ENCODE results near the gene RAB24.
"Not testable (repeated sequence)": the region's sequence is repeated elsewhere in the genome, so short reads cannot be mapped to it uniquely, and the experiment has no call there.

Gene RAB24

DNA sequence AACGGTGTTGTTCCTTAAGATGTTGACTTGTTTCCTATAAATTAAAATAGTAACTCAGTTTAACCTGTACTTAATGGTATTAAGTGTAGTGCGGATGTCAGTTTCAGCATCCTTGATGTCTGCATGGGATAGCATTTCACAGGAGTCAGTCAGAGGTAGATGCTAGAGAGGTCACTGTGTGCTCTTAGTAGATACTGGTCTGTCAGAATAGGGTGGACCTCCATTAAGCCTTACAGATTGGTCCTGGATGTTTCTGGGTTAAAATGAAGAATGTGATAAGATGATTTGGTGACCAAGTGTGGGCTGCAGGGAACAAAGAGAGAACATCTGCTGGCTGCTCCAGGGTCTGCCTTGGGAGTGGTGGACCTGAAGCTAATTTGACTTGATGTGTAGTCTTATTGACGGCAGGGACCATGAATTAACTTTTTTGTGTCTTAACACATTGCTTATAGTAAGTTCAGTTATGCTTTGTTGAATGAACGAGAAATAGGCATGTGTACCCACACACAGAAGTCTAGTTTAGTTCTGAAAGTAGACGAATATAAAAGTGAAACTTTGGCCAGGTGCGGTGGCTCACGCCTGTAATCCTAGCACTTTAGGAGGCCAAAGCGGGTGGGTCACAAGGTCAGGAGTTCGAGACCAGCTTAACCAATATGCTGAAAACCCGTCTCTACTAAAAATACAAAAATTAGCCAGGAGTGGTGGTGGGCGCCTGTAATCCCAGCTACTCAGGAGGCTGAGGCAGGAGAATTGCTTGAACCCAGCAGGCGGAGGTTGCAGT lies 12.5 kb downstream of the RAB24 start:
- DNase-seq, result no peak

DNA sequence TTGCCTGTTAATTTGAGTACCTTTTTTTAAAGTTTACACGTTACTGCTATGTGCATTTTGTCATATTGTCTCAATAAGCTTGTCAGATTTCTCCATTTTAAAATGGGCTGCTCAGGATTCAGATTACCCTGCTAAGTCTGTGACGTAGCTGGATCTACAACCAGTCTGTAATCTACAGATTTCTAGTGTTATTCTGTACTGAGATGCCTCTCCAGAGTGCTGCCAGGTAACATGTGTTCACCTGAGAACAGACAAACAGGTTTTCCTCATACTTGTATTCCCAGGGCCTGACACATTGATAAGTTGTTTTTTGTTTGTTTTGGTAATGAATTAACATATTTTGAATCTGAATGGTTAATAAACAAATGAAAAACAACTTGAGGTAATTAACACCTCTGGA lies 15.3 kb downstream of the RAB24 start:
- no peak for DNase-seq

DNA sequence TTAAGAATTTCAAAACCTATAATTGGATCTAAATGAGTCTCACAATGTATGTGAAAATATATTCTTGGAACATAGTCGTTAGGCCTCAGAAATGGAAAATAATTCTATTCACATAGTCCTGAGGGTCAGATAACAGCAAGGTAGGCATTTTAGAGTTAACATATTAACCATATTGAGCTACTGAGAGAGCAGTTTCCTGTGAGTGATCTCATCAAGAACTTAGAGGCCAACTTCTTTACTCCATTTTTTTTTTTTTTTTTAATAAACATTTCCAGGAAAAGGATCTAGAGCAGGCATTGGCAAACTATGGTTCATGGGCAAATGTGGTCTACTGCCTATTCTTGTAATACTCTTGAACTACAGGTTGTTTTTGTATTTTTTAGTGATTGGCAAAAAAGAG lies 26.6 kb downstream of the RAB24 start:
- no peak for DNase-seq

GRCh38 chr5:177275883-177276282 lies 27.6 kb downstream of the RAB24 start:
- DNase-seq, result no peak

- no peak for DNase-seq
Observed at GRCh38 chr5:177271113-177271512, 32.4 kb downstream of the RAB24 start.

- no peak for DNase-seq
Observed at GRCh38 chr5:177270653-177271052, 32.9 kb downstream of the RAB24 start.

DNA sequence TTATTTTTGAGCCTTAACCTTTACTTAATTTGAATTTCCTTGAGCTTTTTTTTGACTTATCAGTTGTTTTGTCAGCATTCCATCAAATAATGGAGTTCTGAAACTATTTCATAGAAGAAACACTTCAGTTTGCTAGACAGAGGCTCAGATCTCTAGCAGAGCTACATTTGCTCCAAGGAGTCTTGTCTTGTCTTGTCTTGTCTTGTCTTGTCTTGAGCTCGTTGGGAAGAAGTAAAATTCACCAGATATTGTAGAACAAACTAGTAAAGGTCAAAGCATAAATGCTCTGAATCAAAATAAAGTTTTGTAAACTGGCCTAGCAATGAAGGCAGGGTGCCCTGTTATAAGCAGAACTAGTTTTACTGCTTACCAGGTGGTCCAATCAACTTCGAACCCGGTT lies 33.5 kb downstream of the RAB24 start:
- no peak for DNase-seq

DNA sequence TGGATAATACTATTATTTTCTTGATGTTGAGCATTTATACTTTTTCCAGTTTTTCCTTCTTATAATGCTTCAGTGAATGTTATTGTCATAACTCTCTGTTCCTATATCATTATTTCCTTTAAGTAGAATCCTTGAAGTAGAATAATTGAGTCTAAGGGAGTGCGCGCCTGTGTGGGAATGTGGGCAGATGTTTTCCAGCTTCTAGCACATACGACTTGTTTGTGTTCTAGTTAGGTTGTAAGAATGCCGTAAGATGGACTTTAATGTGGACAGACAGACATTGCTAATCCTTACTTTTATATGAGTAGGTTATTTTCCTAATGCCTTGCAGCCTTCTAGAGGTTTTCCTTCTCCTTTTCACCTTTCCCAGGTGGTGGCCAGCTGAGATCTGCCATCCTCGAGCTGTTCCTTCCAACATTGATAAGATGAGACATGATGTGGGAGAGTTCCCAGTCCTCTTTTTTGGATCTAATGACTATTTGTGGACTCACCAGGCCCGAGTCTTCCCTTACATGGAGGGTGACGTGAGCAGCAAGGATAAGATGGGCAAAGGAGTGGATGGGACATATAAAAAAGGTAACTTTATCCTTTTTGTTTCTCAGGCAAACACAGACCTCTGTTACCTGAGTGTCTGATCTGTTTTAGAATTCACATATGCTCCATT lies 34.2 kb downstream of the RAB24 start:
- no peak for DNase-seq

- no peak for DNase-seq
Observed at GRCh38 chr5:177265395-177265794, 38.1 kb downstream of the RAB24 start.

- DNase-seq, result no peak
Observed at GRCh38 chr5:177264178-177264577, 39.3 kb downstream of the RAB24 start.

GRCh38 chr5:177261510-177261909 lies 42.0 kb downstream of the RAB24 start:
- DNase-seq, result no peak

DNA sequence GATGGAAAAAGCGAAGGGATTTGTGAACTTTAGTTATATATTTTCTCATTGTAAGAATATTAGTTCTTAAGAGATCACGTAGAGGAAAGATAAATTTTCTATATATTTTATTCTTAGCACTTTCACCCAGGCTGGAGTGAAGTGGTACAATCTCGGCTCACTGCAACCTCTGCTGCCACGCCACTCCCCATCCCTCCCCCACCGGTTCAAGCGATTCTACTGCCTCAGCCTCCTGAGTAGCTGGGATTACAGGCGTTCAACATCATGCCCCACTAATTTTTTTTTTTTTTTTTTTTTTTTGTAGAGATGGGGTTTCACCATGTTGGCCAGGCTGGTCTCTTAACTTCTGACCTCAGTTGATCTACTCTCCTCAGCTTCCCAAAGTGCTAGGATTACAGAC lies 42.6 kb downstream of the RAB24 start:
- DNase-seq, result no peak

GRCh38 chr5:177258711-177259110 lies 44.8 kb downstream of the RAB24 start:
- DNase-seq, result not testable (repeated sequence)

DNA sequence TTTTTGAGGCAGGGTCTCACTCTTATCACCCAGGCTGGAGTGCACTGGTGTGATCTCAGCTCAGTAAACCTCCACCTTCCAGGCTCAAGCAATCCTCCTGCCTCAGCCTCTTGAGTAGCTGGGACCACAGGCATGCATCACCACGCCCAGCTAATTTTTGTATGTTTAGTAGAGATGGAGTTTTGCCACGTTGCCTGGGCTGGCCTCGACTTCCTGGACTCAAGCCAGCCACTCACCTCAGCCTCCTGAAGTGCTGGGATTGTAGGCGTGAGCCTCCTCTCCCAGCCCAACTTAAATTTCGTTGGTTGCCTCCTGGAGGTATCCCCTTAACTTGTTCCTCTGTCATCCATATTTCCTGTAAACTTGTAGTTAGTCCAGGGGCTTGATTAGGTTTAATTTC lies 47.2 kb downstream of the RAB24 start:
- DNase-seq, result no peak

DNA sequence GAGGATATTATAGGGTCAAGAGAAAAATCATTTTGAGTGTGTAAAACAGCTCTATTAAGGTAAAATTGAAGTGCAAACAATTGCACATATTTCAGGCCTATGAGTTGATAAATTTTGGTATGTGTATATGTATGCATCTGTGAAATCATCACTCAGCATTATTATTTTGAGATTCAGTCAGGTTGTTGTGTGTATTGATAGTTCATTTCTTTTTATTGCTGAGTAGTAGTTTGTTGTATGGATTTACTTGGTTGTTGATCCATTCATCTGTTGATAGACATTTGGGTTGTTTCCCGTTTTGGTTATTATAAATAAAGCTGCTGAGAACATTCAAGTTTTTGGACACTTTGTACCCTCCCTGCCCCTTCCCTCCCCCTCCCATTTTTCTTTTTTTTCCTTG lies 50.3 kb downstream of the RAB24 start:
- no peak for DNase-seq
